GM13977 (cell line): ENCODE data around the gene BUD31.

Experiments used
- DNase-seq: peaks from one replicate; pipeline ENCODE4 v3.0.0; 2012; ENCODE audit warnings: low spot score
- in situ Hi-C: fragments of 300-500 bp; cut with MboI; formaldehyde crosslinking; loops from one replicate; pipeline ENCODE4 v1.12.0; 2022; ENCODE audit warnings: low sequenced_read_pairs, low pct_unique_long_range_greater_than_20kb, mixed read lengths, inconsistent platforms; ENCODE audit not compliant: unreplicated experiment
- TF ChIP-seq, protein P1 (sequence below): IDR thresholded peaks from 2 replicates; pipeline ENCODE4 v1.5.1; 2012; ENCODE audit warnings: mild to moderate bottlenecking, control low read depth; ENCODE audit not compliant: insufficient read depth; ENCODE audit errors: extremely low read depth, missing control alignments

Gene BUD31

DNA sequence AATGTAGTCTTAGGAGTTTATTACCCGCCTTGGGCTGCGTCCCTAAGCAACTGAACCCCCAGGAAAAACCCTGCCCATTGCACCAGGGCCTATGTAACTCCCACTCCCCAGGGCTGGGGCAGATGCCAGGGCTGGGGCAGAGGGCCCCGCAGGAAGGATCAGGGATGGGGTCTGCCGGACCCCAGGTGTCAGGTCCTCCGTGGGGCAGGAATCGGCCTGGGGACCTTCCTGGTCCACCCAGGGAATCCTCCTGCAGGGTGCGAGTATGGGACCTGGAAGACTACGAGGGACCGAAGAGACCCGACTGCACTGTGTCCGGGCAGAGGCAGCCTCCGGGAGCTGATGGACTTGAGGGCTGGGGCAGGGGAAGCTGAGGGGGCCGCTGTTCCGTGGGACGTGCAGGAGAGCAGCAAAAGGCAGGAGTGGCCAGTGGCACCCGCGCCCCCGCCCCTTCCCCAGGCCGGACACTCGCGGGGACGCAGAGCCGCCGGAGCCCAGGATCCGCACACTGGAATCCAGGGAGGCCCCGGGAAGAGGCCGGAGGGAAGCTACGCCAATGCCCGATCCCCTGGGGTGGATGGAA, 59.7 kb downstream of the BUD31 start:
- in situ Hi-C loops = no loop called here
- no peak for DNase-seq
- TF ChIP-seq, protein P1, sequence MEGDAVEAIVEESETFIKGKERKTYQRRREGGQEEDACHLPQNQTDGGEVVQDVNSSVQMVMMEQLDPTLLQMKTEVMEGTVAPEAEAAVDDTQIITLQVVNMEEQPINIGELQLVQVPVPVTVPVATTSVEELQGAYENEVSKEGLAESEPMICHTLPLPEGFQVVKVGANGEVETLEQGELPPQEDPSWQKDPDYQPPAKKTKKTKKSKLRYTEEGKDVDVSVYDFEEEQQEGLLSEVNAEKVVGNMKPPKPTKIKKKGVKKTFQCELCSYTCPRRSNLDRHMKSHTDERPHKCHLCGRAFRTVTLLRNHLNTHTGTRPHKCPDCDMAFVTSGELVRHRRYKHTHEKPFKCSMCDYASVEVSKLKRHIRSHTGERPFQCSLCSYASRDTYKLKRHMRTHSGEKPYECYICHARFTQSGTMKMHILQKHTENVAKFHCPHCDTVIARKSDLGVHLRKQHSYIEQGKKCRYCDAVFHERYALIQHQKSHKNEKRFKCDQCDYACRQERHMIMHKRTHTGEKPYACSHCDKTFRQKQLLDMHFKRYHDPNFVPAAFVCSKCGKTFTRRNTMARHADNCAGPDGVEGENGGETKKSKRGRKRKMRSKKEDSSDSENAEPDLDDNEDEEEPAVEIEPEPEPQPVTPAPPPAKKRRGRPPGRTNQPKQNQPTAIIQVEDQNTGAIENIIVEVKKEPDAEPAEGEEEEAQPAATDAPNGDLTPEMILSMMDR = no peak
